Left hindlimb (tissue), 1 donor: ENCODE data around the gene FOXP4.

Source experiments
- DNase-seq: peaks from one replicate; pipeline ENCODE4 v3.0.0-alpha.2; 2018

Gene FOXP4

DNA sequence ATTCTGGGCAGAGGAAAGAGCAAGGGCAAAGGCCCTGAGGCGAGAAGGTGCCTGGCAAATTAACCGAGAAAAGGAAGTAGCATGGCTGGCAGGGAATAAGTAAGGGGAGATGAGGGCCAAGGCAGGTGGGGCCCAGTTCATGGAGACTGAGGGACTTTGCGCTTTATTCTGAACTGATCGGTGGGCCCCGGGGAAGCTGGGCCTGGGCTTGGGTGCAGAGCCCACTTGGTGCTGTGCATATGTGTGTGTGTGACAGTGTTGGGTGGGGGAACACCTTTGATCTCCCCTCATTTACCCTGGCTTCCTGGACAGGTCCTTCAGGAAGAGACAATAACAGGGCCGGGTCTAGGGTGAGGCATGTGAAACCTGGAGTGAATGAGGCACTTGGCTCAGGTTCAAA, 89.2 kb downstream of the FOXP4 start:
- DNase-seq: no peak

DNA sequence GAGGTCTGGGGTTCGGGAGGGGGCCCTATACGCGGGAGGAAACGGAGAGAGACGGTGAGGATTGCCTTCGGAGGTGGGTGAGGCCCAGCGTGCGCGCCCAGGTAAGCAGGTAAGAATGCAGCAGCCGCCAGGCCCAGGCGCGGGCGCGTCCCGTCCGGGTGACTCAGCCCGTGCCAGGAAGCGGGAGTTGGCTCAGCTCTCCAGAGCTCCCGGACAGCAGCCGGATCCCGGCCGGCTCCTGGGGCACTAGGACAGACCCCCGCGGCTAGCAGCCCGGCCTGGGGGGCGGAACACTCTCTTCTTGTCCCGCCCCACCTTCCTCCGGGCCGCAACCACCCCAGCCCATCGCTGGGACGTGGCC, 90.6 kb downstream of the FOXP4 start:
- DNase-seq: no peak

DNA sequence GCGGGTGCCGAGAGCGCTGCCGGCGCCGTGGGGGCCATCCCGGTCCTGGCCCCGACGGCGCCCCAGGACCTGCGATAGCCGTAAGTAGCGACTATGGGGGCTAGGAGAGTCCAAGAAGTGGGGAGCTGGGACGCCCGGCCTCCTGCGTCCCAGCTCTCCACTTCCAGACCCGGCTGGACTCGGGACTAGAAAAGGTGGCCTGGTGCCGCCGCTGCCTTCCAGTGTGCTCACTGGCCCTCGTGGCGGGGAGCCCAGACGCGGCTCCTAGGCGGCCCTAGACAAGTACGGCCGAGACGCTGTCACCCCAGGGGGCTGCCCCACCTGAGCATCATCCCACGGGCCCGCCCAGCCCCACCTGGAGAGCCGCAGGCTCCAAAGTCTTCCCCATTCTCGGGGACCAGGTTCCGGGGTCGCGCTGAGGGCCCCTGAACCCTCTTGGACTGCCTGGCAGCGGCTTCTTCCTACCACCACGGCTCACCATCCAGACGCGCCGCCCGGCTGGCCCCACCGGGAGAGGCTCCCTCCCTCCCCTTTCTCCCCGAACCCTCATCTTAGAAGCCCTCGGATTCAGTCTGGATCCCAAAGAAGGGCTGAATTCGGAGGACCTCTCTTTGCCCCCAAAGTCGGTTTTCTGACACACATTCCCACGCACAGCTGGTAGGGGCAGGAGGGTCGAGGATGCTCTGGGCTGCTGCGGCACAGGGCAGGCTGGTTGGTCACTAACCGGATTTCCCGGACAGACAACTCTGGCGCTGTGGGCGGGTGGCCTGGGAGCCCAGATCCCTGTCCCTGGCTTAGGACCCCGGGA, 91.2 kb downstream of the FOXP4 start:
- no peak for DNase-seq

DNA sequence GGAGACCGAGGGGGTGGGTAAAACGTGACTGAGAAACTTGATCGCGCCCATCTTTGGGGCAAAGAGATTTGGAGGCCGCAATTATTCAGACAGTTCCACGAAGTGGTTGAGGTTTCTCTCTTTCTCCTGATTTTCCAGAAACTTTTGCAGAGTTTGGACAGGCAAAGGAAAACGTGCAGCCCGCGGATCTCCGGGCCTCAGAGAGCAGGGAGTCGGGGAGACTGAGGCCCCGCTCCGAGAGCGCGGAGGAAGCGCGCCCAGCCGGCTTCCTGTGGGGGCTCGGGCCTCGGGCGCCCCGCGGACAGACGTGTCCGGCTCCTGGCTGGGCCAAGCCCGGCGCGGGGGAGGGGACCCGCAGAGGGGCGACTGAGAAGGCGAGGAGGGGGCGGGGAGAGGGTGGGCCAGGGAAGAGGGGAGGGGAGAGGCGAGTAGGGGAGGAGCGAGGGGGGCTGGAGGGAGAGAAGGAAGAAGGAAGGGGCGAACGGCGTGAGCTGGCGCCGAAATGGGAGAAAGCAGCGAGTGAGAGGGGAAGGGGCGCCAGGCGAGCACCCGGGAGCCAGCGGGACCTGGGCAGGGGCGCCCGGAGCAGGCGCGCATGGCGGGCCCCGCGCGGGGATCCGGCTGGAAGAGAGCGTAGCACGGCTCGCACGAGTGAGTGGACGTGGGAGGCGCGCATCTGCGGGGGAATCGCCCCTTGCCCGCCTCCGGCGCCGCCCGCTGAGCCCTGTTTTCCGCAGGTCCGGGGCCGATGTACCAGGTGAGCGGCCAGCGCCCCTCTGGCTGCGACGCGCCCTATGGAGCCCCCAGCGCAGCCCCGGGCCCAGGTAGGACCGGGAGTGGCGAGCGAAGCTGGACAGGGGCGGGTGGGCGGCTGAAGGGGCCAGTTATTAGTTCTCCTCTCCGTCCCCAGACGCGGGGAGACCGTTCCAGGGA, 92.1 kb downstream of the FOXP4 start, which contains the start of gene MDFI:
Gene MDFI, plus strand, starts transcription at position 467 of the 933 bp plus-strand sequence. Its CDS starts 282 bp downstream, at position 749.
- DNase-seq: peak; percentile 89

DNA sequence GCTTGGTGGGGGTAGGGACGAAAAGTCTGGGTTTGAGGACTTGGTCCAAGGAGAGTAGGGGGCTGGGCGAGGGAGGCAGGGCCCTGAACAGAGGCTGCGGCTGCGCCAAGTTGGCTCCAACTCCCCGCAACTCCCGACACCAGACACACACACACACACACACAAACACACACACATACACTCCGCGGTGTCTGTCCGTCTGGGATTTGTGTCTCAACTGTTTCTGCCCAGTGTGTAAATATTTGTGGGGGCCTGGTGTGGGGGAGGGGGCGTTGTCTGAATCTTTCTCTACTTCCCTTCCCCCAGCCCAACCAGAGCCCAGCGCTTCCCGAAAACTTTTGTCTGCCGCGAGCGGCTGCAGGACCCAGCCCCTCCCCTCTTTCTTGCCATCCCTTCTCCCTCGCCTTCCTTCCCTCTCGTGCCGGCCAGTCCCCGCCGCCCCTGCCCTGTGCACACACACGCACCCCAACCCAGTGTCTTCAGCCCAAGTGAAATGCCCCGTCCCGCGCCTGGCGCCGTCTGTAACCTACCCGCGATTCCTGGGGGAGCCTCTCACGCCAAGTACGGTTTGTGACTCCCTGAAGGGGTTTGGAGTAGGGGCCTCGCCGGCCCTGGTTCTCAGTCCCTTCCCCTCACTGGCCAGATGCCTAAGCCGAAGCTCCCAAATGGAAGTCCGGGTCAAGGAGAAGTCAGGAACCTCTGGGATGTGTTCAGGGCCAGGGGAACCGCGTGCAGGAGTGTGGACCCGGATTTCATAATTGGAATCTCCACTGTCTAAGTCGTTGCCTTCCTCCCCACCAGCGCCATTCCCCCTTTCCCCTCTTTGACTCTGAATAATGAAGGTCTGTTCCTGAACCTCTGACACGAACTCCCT, 93.0 kb downstream of the FOXP4 start:
- DNase-seq: peak; percentile 87

DNA sequence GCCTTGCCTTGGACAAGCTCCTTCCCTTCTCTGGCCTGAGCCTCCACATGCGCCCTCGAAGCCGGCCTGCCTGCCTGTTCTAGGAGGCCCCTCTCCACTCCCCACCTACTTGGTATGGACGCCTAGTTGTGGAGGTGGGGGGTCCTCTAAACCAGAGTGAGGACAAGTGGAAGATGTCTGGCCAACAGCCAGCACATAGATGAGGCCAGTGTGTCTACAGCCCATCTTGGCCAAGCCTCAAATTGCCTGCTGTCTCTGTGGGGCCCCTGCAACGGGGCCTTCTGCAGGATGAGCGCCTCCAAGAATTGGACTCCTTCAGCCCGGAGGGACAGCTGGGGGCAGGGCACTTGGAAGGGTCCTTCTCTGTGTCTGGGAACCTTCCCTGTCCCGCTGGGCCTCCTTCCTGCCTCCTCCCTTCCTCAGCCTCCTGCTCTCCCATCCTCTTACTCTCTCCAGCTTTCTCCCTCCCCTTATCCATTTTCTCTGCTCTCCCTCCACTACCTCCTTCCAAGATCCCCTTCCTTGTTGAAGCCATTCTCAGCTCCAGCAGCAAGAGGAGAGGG, 93.7 kb downstream of the FOXP4 start:
- peak; percentile 84 for DNase-seq

DNA sequence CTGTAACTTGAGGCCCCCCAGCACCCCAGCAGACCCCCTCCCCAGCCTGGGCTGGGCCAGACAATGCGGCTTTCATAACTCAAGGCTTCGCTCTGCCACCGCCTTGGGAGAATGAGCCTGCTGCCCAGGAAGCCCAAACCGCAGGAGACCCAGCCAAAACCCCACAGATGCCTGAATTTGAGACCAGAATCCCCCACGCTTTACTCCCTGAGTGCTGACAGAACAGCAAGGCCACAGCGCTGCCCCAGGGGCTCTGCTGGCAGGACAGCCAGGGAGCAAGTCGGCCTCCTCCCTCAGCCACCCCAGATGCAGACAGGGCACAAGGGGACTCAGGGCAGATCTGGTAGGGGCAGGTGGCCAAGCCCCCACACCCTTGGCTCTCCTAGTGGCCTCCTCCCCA, 94.2 kb downstream of the FOXP4 start:
- peak; percentile 83 for DNase-seq

DNA sequence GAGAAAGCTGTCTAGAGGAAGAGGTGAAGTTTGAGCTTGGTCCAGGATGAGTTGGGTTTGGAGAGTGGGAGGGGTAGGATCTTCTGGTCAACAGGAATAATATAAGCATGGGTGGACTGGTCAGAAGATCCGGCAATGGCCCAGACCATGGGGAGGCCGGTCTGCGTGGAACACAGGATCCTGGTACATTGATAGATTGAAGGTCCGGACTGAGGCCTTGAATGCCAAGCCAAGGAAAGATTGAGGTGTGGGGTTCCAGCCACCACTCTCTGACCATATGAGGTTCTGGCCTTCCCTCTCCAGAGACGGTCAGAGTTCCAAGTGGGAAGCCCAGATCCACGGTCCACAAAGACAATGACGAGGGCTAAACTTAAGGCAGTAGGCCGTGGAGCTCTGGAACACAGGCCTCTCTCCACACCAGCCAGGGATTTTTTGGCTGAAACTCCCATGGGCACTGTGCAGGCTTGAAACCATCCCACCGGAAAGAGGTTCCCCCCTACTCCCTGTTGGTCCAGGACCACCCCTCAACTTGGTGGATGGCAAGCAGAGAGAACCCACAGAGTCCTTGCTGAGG, 95.3 kb downstream of the FOXP4 start:
- no peak for DNase-seq

DNA sequence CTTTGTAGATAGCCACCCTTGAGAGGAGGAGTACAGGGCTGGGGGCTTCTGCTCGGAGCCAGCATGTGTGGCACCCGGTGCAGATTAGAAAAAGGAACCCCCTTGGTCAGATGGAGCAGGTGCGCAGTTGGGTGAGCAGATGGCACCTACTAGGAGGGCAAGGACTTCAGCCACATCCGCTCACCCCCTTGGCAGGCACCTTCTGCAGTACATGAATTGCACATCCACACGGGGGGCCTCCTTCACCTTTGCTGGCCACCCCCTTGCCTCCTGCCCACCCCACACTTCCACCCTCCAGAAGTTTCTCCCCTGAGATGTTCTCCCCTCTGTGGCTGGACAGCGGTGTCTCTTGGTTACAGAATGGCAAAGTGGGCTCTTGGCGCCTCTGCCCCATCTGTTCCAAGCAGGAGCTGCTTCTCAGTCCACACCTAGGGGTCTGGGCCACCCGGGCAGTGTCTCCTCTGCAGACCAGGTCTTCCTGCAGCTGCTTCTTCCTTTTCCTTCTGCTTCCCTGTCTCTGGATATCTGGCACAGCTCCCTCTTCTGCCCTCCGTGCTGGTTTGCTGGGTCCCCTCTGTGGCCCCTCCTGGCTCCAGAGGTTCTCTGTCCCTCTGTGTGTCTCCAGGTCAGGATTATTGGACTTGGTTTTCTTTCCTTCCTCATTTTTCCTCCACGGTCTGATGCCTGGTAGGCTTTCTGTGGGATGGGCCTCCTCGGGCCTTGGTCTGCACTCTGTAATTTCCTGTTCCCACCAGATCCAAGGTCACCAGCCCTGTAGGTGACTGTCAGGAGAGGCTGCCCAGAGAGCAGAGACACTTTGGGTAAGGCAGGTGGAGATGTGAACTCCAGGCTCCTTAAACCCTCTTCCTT, 96.1 kb downstream of the FOXP4 start:
- no peak for DNase-seq

DNA sequence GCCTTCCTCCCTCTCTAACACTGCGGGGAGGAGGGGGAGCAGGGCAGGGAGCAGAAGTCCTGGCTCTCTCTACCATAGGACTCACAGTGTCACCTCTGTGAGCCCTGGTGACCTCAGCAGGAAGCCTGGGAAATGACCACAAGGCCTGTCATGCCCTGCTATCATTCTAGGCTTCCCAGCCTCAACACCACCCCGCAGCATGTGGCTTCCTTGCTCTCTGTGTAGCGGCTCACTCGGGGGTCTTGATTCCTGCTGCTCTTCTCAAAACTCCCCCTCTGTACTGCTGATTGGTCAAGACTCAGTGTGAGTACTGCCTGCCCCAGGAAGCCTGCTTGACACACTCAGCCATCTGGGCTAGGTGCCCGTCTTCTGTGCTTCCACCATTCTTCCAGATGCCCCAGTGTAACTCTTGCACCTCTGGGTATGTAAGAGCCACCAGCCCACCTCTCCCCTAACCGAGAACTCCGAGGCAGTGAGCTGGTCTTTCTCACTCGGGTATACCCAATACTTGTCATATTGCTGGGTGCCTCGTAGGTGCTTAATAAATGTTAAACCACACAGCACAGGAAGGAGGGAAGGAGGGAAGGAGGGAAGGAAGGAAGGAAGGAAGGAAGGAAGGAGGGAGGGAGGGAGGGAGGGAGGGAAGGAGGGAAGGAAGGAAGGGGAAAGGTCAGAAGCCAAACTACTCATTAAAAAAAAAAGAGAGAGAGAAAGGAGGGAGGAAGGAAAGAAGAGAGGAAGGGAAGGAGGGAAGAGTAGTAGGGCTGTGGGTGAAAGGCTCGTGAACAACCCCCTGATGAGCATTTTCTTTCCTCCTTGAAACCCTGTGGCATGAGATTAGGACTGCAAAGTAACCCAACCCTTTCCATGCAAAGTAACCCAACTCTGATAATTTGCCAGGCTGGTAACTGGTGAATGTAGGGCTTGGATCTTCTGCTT, 97.0 kb downstream of the FOXP4 start:
- no peak for DNase-seq

DNA sequence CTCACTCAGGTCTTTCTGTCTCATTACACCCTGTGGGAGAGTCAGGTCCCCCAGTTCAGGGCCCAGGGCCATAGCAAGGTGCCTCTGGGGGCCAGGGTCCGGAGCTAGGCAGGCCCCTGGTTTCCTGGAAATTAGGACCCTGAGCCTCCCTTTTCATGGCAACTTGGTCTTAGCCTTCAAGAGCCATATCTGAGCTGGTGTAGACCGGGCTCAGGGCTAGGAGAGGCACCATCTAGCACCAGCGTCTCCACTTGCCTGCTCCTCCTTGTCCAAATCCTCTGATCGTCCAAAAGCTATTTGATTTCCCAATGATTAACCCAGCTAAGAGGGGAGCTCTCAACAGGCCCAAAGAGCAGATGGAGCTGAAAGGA, 97.7 kb downstream of the FOXP4 start:
- no peak for DNase-seq

DNA sequence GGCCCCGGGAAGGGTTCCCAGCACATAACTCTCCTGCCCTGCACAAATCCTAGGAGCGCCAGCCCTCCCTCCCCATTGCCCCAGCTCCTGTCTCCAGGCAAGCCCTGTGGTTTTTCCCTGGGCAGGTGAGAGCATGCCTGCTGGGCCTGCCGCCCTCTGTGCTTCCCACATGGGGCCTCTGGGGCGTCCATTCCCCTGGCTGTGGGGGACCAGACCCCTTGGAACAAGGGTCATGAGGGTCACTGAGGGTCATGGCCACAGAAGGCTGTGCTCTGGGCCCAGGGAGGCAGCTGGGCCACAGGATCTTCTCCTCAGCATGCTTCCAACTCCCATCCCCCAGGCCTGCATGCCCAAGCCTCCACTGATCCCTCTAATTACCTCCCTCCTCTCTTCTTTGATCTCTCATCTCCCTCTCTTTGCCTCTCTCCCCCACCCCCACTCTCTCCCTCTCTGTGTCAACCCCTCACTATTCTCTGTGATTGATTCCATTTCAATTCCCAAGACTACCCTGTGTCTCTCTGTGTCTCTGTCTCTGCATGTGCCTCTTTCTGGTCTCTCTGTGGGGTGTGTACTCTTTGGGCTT, 98.2 kb downstream of the FOXP4 start:
- no peak for DNase-seq

DNA sequence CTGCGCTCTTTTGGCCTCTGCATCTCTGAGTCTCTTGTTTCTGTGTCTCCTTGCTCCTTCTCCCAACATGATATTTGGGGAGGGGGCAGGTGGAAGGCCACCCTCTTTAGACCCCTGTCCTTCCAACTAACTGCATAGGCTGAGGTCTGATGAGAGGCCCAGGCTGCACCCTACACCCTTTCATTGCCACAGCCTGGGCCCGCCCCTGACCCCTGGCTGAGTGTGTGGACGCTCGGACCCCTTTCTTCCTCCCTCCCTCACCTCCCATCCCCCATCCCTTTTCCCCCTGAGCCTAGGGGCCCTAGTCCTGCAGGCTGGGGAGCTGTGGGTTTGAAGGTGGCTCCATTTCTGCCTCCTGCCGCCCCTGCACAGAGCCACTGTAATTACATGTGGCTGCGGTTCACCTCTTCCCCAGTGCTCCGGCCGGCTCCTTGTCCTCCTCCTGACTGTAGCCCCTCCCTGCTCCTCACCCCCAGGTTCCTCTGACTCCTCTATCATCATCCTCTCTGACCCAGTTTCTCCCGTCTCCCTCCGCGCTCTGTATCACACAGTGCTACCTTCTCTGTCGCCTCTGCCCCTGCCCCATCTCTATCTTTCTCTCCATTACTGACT, 98.9 kb downstream of the FOXP4 start:
- DNase-seq: peak; percentile 79

DNA sequence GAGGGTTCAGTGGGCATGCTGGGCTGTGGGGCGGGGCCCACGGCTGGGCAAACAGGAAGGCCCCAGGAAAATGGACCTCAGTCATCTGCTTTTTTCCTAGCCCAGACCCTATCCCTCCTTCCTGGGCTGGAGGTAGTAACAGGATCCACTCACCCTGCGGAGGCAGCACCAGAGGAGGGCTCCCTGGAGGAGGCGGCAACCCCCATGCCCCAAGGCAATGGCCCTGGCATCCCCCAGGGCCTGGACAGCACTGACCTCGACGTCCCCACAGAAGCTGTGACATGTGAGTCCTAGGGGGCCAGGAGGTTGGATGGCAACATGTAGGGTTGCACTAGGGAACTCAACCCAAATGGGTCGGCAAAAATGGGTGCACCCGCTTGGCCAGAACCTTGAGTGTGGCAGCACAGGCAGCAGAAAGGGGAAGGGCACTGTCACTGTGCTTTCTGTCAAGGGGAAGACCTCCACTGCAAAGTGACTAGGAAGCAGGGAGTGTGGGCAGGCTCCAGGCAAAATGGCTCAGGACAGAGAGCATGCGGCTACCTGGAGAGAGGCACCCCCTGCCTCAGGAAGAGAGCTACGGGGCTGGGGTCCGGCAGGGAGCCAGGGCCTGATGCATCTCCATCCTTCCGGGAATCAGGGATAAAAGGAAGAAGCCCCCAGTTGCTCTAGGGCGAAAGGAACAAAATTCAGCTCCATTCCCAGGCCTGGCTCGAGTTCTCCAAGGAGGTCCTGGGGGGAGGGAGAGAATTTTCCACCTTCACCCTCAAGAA, 100.0 kb downstream of the FOXP4 start:
- DNase-seq: no peak

DNA sequence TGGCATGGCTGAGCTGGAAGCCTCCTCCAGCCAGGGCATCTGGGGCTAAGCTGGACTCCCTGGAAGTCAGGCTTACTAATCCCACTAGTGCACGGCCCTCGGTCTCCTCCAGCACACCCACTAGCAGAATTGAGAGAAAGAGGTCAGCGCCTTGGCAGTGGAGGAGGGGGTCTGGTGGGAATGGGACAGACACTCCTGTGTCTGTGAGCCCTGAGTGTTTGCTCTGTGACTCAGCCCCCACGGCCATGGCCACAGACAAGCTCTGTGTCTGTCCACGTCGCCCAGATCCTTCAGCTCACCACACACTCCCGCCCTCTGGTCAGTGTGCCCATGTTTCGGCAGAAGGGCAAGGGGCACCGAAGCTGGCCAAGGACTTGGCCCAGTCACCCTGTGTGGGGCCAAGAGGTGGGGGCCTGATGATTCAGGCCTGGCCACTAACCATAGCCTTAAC, 100.9 kb downstream of the FOXP4 start:
- no peak for DNase-seq

DNA sequence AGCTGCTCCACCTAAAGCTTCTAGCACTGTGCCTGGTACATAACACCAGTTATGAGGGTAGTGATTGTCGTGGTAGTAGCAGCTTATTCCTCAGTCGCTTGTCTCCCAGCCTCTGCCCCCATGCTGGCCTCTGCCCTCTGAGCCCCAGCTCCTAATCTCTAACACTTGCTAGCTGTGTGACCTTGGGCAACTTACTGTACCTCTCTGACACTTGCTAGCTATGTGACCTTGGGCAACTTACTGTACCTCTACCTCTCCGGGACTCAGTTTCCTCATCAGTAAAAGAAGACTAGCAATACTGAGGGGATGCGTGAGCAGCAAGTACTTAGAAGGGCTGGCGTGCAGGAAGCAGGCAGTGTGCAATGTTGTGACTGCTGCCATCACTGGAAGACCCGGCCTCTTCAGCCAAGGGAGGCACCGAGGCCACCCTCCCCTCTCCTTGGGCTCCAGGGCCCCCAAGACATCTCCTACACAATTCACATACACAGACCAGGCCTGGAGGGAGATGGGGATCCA, 101.9 kb downstream of the FOXP4 start:
- no peak for DNase-seq

DNA sequence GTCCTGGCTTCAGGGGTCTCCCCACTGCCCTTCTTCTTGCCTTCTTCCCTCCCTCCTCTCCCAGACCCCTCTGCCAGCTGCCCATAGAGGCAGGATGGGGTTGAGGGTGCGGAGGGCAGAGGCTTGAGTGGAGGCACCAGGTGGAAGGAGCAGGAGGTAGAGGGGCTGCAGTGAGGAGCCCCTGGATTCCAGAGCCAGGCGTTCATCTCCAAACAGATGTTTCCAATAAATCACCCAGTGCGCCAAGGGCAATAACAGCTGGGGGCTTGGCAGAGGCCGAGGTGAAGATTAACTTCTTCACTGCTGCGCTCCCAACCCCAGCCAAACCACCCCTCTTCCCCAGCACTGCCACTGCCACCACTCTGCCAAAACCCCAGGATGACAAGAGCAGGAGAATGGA, 102.7 kb downstream of the FOXP4 start:
- peak; percentile 78 for DNase-seq

DNA sequence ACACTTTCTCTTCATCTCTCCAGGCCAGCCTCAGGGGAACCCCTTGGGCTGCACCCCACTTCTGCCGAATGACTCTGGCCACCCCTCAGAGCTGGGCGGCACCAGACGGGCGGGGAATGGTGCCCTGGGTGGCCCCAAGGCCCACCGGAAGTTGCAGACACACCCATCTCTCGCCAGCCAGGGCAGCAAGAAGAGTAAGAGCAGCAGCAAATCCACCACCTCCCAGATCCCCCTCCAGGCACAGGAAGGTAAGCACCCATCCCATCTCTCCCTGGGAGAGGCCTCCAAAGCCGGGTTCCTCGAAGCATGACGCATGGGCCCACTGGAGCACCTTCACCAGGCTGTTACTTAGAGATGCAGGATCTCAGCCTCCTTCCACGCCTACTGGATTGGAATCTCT, 103.4 kb downstream of the FOXP4 start:
- no peak for DNase-seq
